Liver (tissue), 9 donors: ENCODE data around the gene FBN2. TPM values are rescaled to one million over a fixed set of nuclear protein-coding genes. Genes with fewer than 3 reads are reported as not detected.

Source experiments
- DNase-seq: peaks from one replicate; pipeline ENCODE4 v3.0.0-alpha.2; 2017; ENCODE audit warnings: low spot score
- H3K27ac ChIP-seq, 2 donors: one replicate each; pipeline ENCODE4 v1.7.0; 2013; ENCODE audit warnings: inconsistent platforms in 2 of 2, low read length in 2 of 2, control low read depth in 1 of 2, low read depth in 1 of 2, mild to moderate bottlenecking in 1 of 2
- H3K27me3 ChIP-seq, 4 donors: one replicate each; pipeline versions ENCODE4 v1.6.1 to v1.7.0; 2013; ENCODE audit warnings: low read length in 3 of 4, inconsistent platforms in 1 of 4, mild to moderate bottlenecking in 1 of 4, moderate library complexity in 1 of 4; ENCODE audit not compliant: control insufficient read depth in 4 of 4, insufficient read depth in 4 of 4
- H3K36me3 ChIP-seq, 4 donors: one replicate each; pipeline versions ENCODE4 v1.6.1 to v1.7.0; 2013; ENCODE audit warnings: low read length in 3 of 4, mild to moderate bottlenecking in 3 of 4, low read depth in 1 of 4, moderate library complexity in 1 of 4; ENCODE audit not compliant: control insufficient read depth in 4 of 4, insufficient read depth in 3 of 4
- H3K4me1 ChIP-seq, 4 donors: one replicate each; pipeline versions ENCODE4 v1.6.1 to v1.7.0; 2013; ENCODE audit warnings: low read length in 3 of 4, mild to moderate bottlenecking in 3 of 4, moderate library complexity in 1 of 4; ENCODE audit not compliant: control insufficient read depth in 4 of 4, insufficient read depth in 4 of 4
- H3K4me3 ChIP-seq, 3 donors: one replicate each; pipeline versions ENCODE4 v1.6.1 to v1.7.0; 2013; ENCODE audit warnings: low read length in 3 of 3, control low read depth in 1 of 3, low read depth in 1 of 3, mild to moderate bottlenecking in 1 of 3
- H3K9ac ChIP-seq, 2 donors: one replicate each; pipeline ENCODE4 v1.7.0; 2013; ENCODE audit warnings: low read length in 2 of 2, mild to moderate bottlenecking in 2 of 2, moderate library complexity in 2 of 2, control low read depth in 1 of 2, low read depth in 1 of 2
- H3K9me3 ChIP-seq, 4 donors: one replicate each; pipeline versions ENCODE4 v1.6.1 to v1.7.0; 2013; ENCODE audit warnings: low read length in 3 of 4; ENCODE audit not compliant: control insufficient read depth in 4 of 4
- CTCF ChIP-seq: fragments of 150-350 bp; IDR thresholded peaks from 2 replicates; pipeline ENCODE4 v1.5.1; 2017; ENCODE audit warnings: improper control_type of control experiment, low read depth, low read length; ENCODE audit not compliant: missing input control
- EGR1 ChIP-seq, 2 donors: IDR thresholded peaks; 2 replicates each; pipeline ENCODE4 v1.6.1; 2016 to 2018; ENCODE audit warnings: antibody characterized with exemption in 2 of 2, low read depth in 2 of 2
- FOXA1 ChIP-seq: IDR thresholded peaks from 2 replicates; pipeline ENCODE4 v1.6.1; 2016; ENCODE audit warnings: antibody characterized with exemption
- FOXA2 ChIP-seq: IDR thresholded peaks from 2 replicates; pipeline ENCODE4 v1.6.1; 2016; ENCODE audit warnings: antibody characterized with exemption
- GABPA ChIP-seq, 2 donors: IDR thresholded peaks in 1 of 2; conservative IDR thresholded peaks in 1 of 2; 2 replicates each; pipeline ENCODE4 v1.6.1; 2016; ENCODE audit warnings: antibody characterized with exemption in 2 of 2, mild to moderate bottlenecking in 1 of 2, moderate library complexity in 1 of 2
- HNF4A ChIP-seq, 2 donors: conservative IDR thresholded peaks; 2 replicates each; pipeline ENCODE4 v1.6.1; 2016; ENCODE audit warnings: antibody characterized with exemption in 2 of 2, mild to moderate bottlenecking in 2 of 2
- HNF4G ChIP-seq: IDR thresholded peaks from 2 replicates; pipeline ENCODE4 v1.6.1; 2016; ENCODE audit warnings: antibody characterized with exemption
- JUND ChIP-seq, 2 donors: IDR thresholded peaks; 2 replicates each; pipeline ENCODE4 v1.6.1; 2016; ENCODE audit warnings: antibody characterized with exemption in 2 of 2
- NR2F2 ChIP-seq: IDR thresholded peaks from 2 replicates; pipeline ENCODE4 v1.6.1; 2016; ENCODE audit warnings: antibody characterized with exemption
- RAD21 ChIP-seq, 2 donors: IDR thresholded peaks; 2 replicates each; pipeline ENCODE4 v1.6.1; 2016; ENCODE audit warnings: antibody characterized with exemption in 2 of 2, mild to moderate bottlenecking in 2 of 2
- REST ChIP-seq: IDR thresholded peaks from 2 replicates; pipeline ENCODE4 v1.6.1; 2016; ENCODE audit warnings: antibody characterized with exemption, mild to moderate bottlenecking
- RXRA ChIP-seq, 2 donors: IDR thresholded peaks; 2 replicates each; pipeline ENCODE4 v1.6.1; 2017 to 2018; ENCODE audit warnings: antibody characterized with exemption in 2 of 2, mild to moderate bottlenecking in 1 of 2
- SP1 ChIP-seq: IDR thresholded peaks from 2 replicates; pipeline ENCODE4 v1.6.1; 2018; ENCODE audit warnings: antibody characterized with exemption, mild to moderate bottlenecking
- TAF1 ChIP-seq: conservative IDR thresholded peaks from 2 replicates; pipeline ENCODE4 v1.6.1; 2016; ENCODE audit warnings: antibody characterized with exemption, mild to moderate bottlenecking
- YY1 ChIP-seq: IDR thresholded peaks from 2 replicates; pipeline ENCODE4 v1.6.1; 2016; ENCODE audit warnings: antibody characterized with exemption, mild to moderate bottlenecking
- ZBTB33 ChIP-seq: IDR thresholded peaks from 2 replicates; pipeline ENCODE4 v1.6.1; 2016; ENCODE audit warnings: antibody characterized with exemption
- WGBS: extraction: QIAGEN DNeasy Blood & Tissue Kit; methylation state at CpG from one replicate; pipeline ENCODE4 v1.1.7; 2013; 5-methylcytosine and 5-hydroxymethylcytosine counted together
- polyA plus RNA-seq, 2 donors: library from polyadenylated mRNA; stranded (reverse) in 1 of 2; unstranded in 1 of 2; fragments of 200-250 nt in 1 of 2; fragments of >200 nt in 1 of 2; fragmentation: Nextera tagmentation in 1 of 2; extraction: Ambion mirVana in 1 of 2; gene quantifications; one replicate each; pipeline versions ENCODE4 v1.2.1 to v1.2.3, GENCODE V29; 2013 to 2015
- total RNA-seq, 2 donors: library from RNA; depleted of rRNA; stranded (reverse); fragments of >200 nt; gene quantifications; one replicate each; pipeline ENCODE4 v1.2.3, GENCODE V29; 2014
- TF ChIP-seq, protein P1 (sequence below): IDR thresholded peaks from 2 replicates; pipeline ENCODE4 v1.6.1; 2016; ENCODE audit warnings: antibody characterized with exemption
- TF ChIP-seq, protein P2 (sequence below): IDR thresholded peaks from 2 replicates; pipeline ENCODE4 v1.6.1; 2016; ENCODE audit warnings: antibody characterized with exemption
- donor health status: healthy.
- donor health status: healthy.
- donor health status: healthy.
- donor health status: healthy.
- donor health status: healthy.

FBN2 gene
- total and polyA plus RNA-seq, 4 donors, result 0.08 to 4.1 (median 0.47) TPM

DNA sequence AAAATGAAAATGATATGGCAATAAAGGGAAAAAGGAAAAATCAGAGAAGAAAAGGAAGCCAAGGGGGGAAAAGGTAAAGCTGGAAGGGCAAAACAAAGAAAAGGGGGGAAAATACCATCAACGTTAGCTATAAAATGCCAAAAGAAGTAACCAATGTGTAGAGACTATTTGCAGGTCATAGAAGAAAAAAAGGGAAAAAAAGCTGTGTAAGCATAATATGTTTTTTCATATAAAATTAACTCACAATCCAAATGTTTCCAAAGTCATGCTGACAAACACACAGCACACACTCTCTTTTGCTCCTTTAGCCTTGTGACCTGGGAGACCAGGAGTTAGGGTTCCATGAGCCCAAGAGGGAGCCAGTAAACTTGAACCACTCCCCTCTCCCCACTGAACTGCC lies 18.2 kb downstream of the FBN2 start:
- H3K9ac ChIP-seq, result no peak overlapping the region
- H3K9me3 ChIP-seq, result no peaks in the 10 kb centered on the region
- DNase-seq, result no peak
- H3K4me3 ChIP-seq, result no peak overlapping the region
- no peak overlapping the region for H3K27ac ChIP-seq
- TF ChIP-seq FOXA1 (no peak), NR2F2 (no peak), TAF1 (no peak), CTCF (no peak), EGR1 (IDR thresholded peaks at IDR 0.05; ENCODE audit: low read depth in 2 of 2) (no peak), REST (no peak), HNF4A (conservative IDR thresholded peaks at IDR 0.05) (no peak), RAD21 (IDR thresholded peaks at IDR 0.05) (no peak), GABPA (IDR thresholded peaks at IDR 0.05 in 1 of 2, conservative IDR thresholded peaks at IDR 0.05 in 1 of 2) (no peak), JUND (IDR thresholded peaks at IDR 0.05) (no peak), YY1 (no peak)
- TF ChIP-seq, protein P1, sequence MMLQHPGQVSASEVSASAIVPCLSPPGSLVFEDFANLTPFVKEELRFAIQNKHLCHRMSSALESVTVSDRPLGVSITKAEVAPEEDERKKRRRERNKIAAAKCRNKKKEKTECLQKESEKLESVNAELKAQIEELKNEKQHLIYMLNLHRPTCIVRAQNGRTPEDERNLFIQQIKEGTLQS, result no peak
- no peaks in the 10 kb centered on the region for H3K27me3 ChIP-seq
- 60% methylated on average over 1 of the region's 1 CpG for WGBS
- no peaks in the 10 kb centered on the region for H3K36me3 ChIP-seq
- no peaks in the 10 kb centered on the region for H3K4me1 ChIP-seq

- Histone ChIP-seq H3K27me3 (no peaks in the 10 kb centered on the region), H3K27ac (no peak overlapping the region), H3K4me1 (no peaks in the 10 kb centered on the region), H3K9me3 (no peaks in the 10 kb centered on the region), H3K36me3 (no peaks in the 10 kb centered on the region), H3K4me3 (no peak overlapping the region), H3K9ac (no peak overlapping the region)
- no peak for DNase-seq
- WGBS, result 76% methylated on average over 1 of the region's 1 CpG
- no peak for TF ChIP-seq CTCF
- TF ChIP-seq HNF4A (conservative IDR thresholded peaks at IDR 0.05), result no peak
- TF ChIP-seq, protein P2, sequence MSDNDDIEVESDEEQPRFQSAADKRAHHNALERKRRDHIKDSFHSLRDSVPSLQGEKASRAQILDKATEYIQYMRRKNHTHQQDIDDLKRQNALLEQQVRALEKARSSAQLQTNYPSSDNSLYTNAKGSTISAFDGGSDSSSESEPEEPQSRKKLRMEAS, result no peak
- no peak for TF ChIP-seq REST
- TF ChIP-seq ZBTB33, result no peak
- no peak for TF ChIP-seq RXRA (IDR thresholded peaks at IDR 0.05)
- no peak for TF ChIP-seq EGR1 (IDR thresholded peaks at IDR 0.05; ENCODE audit: low read depth in 2 of 2)
- no peak for TF ChIP-seq NR2F2
- no peak for TF ChIP-seq FOXA2
- no peak for TF ChIP-seq JUND (IDR thresholded peaks at IDR 0.05)
- TF ChIP-seq YY1, result no peak
- TF ChIP-seq RAD21 (IDR thresholded peaks at IDR 0.05), result no peak
- no peak for TF ChIP-seq SP1
- TF ChIP-seq FOXA1, result no peak
- no peak for TF ChIP-seq TAF1
- no peak for TF ChIP-seq HNF4G
- TF ChIP-seq GABPA (IDR thresholded peaks at IDR 0.05 in 1 of 2, conservative IDR thresholded peaks at IDR 0.05 in 1 of 2), result no peak
Measured at GRCh38 chr5:128516978-128517377, 21.1 kb downstream of the FBN2 start.
